Stimulated activated naive CD8-positive, alpha-beta T cell treated with anti-CD3 and anti-CD28 coated beads, Interleukin-15, Interleukin-2, amounts not matched to agents 100 U/mL and 50 U/mL, for 24 hours (primary cell): Measurements from ENCODE around the gene JAKMIP1.
"Not testable (repeated sequence)": the region's sequence is repeated elsewhere in the genome, so short reads cannot be mapped to it uniquely, and the experiment has no call there.

ENCODE experiments used
- ATAC-seq: fragments of 150-1000 bp; cut with Tn5 transposase; one replicate; pipeline ENCODE4 v1.10.0; 2021
- DNase-seq: peaks from one replicate; pipeline ENCODE4 v3.0.0; 2021

Gene JAKMIP1

GRCh38 chr4:6143603-6144181 is 56.7 kb downstream of the JAKMIP1 start:
- ATAC-seq (no peak), DNase-seq (no peak)

- DNase-seq, result no peak
- ATAC-seq, result no peak
Observed at GRCh38 chr4:6142935-6143602, 57.3 kb downstream of the JAKMIP1 start.

GRCh38 chr4:6142511-6142910 is 57.8 kb downstream of the JAKMIP1 start:
- DNase-seq (no peak), ATAC-seq (no peak)

- DNase-seq (no peak), ATAC-seq (no peak)
Observed at GRCh38 chr4:6141554-6141953, 58.8 kb downstream of the JAKMIP1 start.

GRCh38 chr4:6141021-6141420 is 59.3 kb downstream of the JAKMIP1 start:
- not testable (repeated sequence) for ATAC-seq, DNase-seq

- ATAC-seq, result no peak
- DNase-seq, result no peak
Observed at GRCh38 chr4:6137747-6138135, 62.6 kb downstream of the JAKMIP1 start.

- ATAC-seq, result no peak
- DNase-seq, result no peak
Observed at GRCh38 chr4:6137027-6137746, 63.2 kb downstream of the JAKMIP1 start.

- ATAC-seq (peak; percentile 67), DNase-seq (peak; percentile 16)
Observed at GRCh38 chr4:6134612-6135220, 65.6 kb downstream of the JAKMIP1 start.

GRCh38 chr4:6132716-6133115 is 67.6 kb downstream of the JAKMIP1 start:
- ATAC-seq (no peak), DNase-seq (no peak)

GRCh38 chr4:6128221-6128850 is 72.0 kb downstream of the JAKMIP1 start:
- ATAC-seq, result no peak

GRCh38 chr4:6126971-6127745 is 73.2 kb downstream of the JAKMIP1 start:
- no peak for ATAC-seq
- no peak for DNase-seq

More at GRCh38 chr4:6128221-6128850, 72.0 kb downstream of the JAKMIP1 start:
- DNase-seq, result no peak

- DNase-seq, result no peak
- ATAC-seq, result no peak
Observed at GRCh38 chr4:6125103-6125651, 75.2 kb downstream of the JAKMIP1 start.

- DNase-seq (no peak), ATAC-seq (no peak)
Observed at GRCh38 chr4:6124386-6125102, 75.8 kb downstream of the JAKMIP1 start.

GRCh38 chr4:6123976-6124375 is 76.4 kb downstream of the JAKMIP1 start:
- DNase-seq (no peak), ATAC-seq (no peak)

- DNase-seq (no peak), ATAC-seq (no peak)
Observed at GRCh38 chr4:6123541-6123940, 76.8 kb downstream of the JAKMIP1 start.

GRCh38 chr4:6123116-6123515 is 77.2 kb downstream of the JAKMIP1 start:
- DNase-seq, result no peak
- no peak for ATAC-seq

- ATAC-seq (no peak), DNase-seq (no peak)
Observed at GRCh38 chr4:6122496-6122895, 77.9 kb downstream of the JAKMIP1 start.

GRCh38 chr4:6121941-6122340 is 78.4 kb downstream of the JAKMIP1 start:
- ATAC-seq, result no peak
- DNase-seq, result no peak

- DNase-seq (no peak), ATAC-seq (no peak)
Observed at GRCh38 chr4:6121276-6121850, 79.0 kb downstream of the JAKMIP1 start.

- no peak for DNase-seq
Observed at GRCh38 chr4:6120361-6120760, 80.0 kb downstream of the JAKMIP1 start.

More at GRCh38 chr4:6120361-6120760, 80.0 kb downstream of the JAKMIP1 start:
- ATAC-seq, result no peak
